GM19328 (cell line): Measurements from ENCODE around the gene HSPA1B.
"Not testable (repeated sequence)": the region's sequence is repeated elsewhere in the genome, so short reads cannot be mapped to it uniquely, and the experiment has no call there.

Experiments used
- ATAC-seq: cut with Tn5 transposase; IDR thresholded peaks from one replicate; pipeline ENCODE4 v1.9.1; 2021; ENCODE audit warnings: mild to moderate bottlenecking, moderate library complexity; ENCODE audit not compliant: unreplicated experiment

Gene HSPA1B

GRCh38 chr6:31827286-31828079, at the start of gene HSPA1B:
HSPA1B (plus strand) TSS chr6:31827738; CDS start chr6:31827951, 213 bp downstream.
- ATAC-seq, result peak; percentile 70

- ATAC-seq, result no peak
These were observed 49.3 kb upstream of the HSPA1B start for GRCh38 chr6:31778193-31778592.

DNA sequence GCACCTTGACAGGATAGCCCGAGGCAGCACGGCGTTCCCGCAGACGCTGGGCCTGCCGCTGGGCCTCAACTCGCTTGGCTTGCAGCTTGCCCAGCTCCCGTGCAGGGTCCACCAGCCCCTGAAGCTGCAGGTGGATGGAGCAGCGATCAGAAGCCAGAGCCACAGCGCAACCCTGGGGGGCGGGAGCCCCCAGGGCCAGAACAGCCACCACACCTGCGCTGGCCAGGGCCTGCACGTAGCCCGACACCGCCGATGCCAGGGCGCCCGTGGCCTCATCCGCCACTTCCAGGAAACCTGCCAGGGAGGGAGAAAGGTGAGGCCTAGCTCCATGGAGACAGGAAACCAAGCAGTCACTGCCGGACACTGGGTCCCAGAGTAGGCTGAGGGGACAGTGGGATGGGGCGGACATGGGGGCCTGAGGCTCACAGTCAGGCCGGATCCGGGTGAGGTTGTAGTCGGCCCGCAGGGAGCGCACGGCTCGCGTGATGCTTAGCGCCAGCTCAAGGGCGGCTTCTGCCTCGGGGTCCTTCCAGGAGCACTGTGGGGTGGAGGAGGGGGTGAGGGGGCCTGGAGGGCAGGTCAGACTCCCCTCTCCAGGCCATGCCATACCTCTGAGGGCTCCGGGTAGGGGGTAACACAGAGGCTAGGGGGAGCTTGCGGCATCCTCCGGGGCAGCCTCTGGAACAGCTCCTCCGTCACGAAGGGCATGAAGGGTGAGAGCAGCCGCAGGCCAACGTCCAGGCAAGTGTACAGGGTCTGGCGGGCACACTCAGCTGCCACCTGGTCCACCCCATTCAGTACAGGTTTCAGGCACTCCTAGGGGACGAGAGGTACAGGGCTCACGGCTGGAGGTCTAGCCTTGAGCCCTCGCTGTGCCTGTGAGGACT, 48.3 kb upstream of the HSPA1B start:
- no peak for ATAC-seq

- no peak for ATAC-seq
These were observed 47.6 kb upstream of the HSPA1B start for GRCh38 chr6:31779908-31780307.

DNA sequence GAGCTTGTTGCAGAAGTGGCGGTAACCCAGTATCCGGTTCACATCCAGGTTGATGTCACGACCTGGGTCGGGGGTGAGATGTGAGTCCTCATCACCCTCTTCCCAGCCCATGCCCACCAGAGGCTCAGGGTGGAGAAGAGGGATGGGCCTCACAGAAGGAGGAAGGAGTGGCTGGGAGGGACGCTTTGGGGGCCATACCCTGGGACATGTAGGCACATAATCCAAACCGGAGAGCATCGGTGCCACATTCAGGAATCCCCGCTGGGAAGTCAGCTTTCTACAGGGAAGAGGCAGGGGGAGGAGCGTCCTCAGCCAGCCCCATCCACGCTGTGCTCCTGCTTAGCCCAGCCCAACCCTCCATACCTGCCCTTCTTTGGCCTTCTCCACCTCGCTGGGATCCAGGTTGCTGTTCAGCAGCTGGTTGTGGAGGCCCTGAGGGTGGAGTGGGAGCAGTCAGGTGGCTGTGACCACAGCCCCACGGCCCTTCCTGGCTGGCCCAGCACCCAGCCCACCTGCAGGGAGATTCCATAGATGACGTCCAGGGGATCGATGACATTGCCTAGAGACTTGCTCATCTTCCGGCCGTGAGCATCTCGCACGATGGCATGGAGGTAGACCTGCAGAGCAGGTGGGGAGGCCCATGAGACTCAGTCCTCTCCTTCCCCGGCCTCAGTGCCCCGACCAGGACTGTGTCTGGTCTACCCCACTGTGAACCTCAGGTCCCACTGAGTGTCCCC, 46.9 kb upstream of the HSPA1B start:
- no peak for ATAC-seq

- no peak for ATAC-seq
These were observed 46.1 kb upstream of the HSPA1B start for GRCh38 chr6:31781244-31782125.

- ATAC-seq, result no peak
These were observed 45.2 kb upstream of the HSPA1B start for GRCh38 chr6:31782126-31782855.

GRCh38 chr6:31784098-31784925, 43.2 kb upstream of the HSPA1B start:
- no peak for ATAC-seq

DNA sequence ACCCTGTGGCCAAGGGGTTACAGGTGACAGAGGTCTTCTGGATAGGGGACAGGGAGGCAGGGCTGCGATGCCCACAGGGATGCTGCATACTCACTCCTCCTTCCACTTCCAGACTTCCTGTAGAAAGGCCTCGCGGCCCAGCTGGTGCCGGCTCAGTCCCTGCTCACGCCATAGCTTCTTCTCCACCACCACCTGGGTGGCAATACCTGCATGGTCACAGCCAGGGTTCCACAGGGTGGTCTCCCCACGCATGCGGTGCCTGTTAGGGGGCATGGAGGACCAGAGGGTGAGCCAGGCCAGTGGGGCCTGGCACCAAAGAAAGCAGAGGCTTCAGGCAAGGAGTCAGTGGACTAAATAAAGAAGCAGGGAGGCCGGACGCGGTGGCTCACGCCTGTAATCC, 42.1 kb upstream of the HSPA1B start:
- no peak for ATAC-seq

DNA sequence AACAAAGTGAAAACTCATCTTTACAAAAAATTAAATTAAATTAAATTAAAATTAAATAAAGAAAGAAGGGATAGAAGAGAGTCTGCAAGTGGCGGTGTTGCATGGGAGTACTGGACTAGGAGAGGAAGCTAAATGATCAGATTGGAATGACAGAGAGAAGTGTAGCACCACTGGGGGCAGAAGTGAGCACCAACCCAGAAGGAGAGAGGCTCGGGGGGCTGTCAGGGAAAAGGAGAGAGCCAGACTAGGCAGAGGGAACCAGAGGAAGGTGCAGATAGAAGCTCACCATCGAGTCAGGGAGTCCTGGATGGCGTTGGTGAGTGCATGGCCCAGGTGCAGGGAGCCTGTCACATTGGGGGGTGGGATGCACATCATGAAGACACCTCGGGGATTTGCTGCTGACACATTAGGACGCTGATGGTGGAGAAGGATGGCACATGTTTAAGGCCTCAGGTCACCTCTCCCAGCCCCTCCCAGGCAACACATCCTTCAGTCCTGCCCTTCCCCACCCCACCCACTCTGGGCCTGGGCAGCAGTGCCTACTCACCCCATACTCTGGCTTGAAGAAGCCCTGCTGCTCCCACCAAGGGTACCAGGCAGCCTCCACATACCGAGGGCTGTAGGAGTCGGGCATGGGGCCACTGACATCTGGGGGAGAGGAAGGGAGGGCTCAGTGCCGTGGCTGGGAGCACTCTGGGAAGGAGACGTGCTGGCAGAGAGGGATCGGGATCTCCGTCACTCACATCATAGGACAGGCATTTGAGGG, 36.0 kb upstream of the HSPA1B start:
- no peak for ATAC-seq

GRCh38 chr6:31792090-31792374, 35.5 kb upstream of the HSPA1B start:
- ATAC-seq, result no peak

DNA sequence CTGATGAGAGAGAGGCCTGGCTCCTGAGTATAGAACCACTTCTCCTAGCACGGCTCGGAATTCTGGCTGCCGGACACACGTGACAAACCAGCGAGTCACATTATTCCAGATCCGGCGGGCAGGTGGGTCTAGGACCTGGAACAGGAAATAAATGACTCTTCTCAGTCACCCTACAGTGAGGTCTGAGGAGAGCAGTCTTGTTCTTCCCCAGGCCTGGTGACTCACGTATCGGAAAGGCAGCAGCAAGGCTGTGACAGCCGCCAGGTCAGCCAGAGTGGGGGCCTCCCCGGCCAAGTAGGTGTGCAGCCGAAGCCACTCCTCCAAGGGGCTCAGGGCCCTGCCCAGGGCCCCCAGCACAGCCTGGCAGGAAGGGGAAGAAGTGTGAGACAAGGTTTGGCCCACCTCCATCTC, 34.8 kb upstream of the HSPA1B start:
- no peak for ATAC-seq

GRCh38 chr6:31793927-31794245, 33.7 kb upstream of the HSPA1B start:
- not testable (repeated sequence) for ATAC-seq

DNA sequence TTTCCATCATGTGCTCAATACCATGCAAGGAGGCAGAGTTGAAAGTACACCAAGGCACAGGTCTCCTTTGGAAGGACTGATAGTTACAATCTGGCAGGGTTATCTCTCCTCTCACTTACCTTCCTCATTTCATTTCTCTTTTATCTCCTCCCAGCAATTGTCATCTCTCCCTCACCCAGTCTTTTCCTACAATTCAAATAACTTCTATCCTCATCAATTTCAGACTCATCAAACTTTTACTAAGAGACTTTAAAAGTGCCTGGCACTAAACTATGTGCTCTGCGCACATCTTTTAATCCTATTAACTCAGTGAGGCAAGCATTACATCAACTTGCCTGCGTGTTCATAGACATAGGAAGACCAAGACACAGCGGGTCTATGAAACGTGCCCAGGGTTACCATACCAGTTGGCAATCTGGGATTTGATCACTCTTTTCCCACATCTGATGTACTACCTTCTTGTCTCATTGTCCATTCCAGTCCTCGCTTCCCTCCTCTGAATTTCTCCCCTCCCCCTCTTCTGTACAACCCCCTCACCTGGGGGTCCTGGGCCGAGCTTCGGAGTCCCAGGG, 33.2 kb upstream of the HSPA1B start:
- ATAC-seq, result no peak

DNA sequence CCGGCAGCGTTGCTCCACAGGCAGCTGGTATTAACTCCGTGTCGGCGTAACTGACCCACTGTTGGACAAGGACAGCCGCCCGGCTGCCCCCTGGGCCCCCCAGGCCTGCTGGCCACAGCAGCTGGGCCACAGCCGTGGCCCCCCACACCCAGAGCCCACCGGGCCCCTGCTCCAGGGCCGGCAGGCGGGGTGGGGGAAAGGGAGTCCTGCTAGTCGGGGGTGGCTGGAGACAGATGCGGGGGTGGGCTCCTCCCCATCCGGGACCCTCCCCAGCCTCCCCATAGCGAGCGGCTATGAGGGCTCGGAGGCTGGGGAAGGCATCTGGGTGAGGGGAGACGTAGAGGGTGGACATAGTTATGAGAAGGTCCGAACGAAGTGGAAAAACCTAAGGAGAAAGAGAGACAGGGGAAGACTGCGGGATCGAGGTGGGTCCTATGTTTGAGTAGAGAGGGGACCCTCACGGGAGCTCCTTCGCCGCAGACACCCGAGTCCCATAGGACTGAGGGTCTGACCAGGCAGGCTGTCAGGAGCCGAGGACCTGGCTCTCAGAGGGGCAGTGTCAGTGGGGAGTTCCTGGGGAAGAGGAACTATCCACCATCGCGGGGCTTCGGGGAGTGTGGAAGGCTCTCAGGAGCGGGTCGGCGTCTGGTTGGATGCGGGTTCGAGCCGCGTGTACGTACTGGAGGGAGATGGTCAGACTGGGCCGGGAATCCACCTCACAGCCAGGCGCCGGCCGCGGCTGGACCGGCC, 32.5 kb upstream of the HSPA1B start:
- no peak for ATAC-seq

- ATAC-seq, result peak; percentile 60
These were observed 31.8 kb upstream of the HSPA1B start, which contains the start of gene VARS1 for GRCh38 chr6:31795616-31796298. VARS1 (minus strand) TSS chr6:31795752; CDS start chr6:31795217, 535 bp downstream.

DNA sequence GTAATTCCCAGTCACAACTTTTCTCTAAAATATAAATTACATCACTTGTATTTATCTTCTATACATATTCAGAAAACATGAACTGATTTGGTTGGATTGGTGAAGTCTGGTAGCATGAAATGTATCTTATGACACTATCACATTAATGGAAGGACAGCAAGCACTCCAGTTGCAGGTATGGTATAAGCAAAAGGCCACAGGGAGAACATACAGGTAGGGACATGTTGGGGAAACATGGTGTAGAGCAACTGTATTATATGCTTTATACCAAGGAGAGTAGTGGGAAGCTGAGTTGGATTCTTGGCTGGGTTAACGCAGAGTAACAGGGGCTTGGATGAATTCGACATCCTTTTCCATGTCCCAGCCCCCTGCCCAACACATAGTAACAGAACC, 30.5 kb upstream of the HSPA1B start:
- ATAC-seq, result no peak
